Astrocyte (in vitro differentiated cells and primary cell): Measurements from ENCODE around the gene PRIM2.
"Not testable (repeated sequence)": the region's sequence is repeated elsewhere in the genome, so short reads cannot be mapped to it uniquely, and the experiment has no call there.

Experiments
- EZH2 ChIP-seq: IDR thresholded peaks from 2 replicates; pipeline ENCODE4 v1.6.1; 2012; ENCODE audit warnings: mild to moderate bottlenecking, low read length, inconsistent platforms; ENCODE audit not compliant: insufficient read depth
- TF ChIP-seq, protein P1 (sequence below): IDR thresholded peaks from 2 replicates; pipeline ENCODE4 v1.5.1; 2011; ENCODE audit warnings: low read depth, mild to moderate bottlenecking, inconsistent platforms, low read length, moderate library complexity; ENCODE audit not compliant: insufficient read depth

DNA sequence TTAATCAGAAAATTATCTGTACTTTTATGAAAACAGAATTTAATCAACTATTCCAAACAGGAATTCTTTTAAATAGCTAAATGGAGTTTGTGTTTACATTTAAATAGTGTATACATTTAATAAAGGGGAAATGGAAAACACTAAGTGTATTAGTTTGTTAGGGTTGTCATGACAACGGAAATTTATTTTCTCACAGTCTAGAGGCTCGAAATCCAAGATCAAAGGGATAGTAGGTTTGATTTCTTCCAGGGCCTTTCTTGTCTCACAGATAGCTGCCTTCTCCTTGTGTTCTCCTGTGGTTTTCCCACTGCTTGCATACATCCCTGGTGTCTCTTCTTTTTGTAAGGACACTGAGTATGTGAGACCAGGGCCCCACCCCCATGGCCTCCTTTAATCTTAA is 215.2 kb downstream of the PRIM2 start:
- TF ChIP-seq, protein P1, sequence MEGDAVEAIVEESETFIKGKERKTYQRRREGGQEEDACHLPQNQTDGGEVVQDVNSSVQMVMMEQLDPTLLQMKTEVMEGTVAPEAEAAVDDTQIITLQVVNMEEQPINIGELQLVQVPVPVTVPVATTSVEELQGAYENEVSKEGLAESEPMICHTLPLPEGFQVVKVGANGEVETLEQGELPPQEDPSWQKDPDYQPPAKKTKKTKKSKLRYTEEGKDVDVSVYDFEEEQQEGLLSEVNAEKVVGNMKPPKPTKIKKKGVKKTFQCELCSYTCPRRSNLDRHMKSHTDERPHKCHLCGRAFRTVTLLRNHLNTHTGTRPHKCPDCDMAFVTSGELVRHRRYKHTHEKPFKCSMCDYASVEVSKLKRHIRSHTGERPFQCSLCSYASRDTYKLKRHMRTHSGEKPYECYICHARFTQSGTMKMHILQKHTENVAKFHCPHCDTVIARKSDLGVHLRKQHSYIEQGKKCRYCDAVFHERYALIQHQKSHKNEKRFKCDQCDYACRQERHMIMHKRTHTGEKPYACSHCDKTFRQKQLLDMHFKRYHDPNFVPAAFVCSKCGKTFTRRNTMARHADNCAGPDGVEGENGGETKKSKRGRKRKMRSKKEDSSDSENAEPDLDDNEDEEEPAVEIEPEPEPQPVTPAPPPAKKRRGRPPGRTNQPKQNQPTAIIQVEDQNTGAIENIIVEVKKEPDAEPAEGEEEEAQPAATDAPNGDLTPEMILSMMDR = not testable (repeated sequence)
- not testable (repeated sequence) for TF ChIP-seq EZH2
